ENCODE data around the gene ROS1.

- TF ChIP-seq, protein P1, sequence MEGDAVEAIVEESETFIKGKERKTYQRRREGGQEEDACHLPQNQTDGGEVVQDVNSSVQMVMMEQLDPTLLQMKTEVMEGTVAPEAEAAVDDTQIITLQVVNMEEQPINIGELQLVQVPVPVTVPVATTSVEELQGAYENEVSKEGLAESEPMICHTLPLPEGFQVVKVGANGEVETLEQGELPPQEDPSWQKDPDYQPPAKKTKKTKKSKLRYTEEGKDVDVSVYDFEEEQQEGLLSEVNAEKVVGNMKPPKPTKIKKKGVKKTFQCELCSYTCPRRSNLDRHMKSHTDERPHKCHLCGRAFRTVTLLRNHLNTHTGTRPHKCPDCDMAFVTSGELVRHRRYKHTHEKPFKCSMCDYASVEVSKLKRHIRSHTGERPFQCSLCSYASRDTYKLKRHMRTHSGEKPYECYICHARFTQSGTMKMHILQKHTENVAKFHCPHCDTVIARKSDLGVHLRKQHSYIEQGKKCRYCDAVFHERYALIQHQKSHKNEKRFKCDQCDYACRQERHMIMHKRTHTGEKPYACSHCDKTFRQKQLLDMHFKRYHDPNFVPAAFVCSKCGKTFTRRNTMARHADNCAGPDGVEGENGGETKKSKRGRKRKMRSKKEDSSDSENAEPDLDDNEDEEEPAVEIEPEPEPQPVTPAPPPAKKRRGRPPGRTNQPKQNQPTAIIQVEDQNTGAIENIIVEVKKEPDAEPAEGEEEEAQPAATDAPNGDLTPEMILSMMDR (IDR thresholded peaks at IDR 0.05; ENCODE audit: insufficient read depth, low read depth, low read length): no peak
- TF ChIP-seq EZH2 (IDR thresholded peaks at IDR 0.05; ENCODE audit: insufficient read depth, low read length): no peak
Measured at GRCh38 chr6:117266257-117267053, 159.3 kb downstream of the ROS1 start.
